Measurements from ENCODE around the gene CCDC47.

The CCDC47 gene

DNA sequence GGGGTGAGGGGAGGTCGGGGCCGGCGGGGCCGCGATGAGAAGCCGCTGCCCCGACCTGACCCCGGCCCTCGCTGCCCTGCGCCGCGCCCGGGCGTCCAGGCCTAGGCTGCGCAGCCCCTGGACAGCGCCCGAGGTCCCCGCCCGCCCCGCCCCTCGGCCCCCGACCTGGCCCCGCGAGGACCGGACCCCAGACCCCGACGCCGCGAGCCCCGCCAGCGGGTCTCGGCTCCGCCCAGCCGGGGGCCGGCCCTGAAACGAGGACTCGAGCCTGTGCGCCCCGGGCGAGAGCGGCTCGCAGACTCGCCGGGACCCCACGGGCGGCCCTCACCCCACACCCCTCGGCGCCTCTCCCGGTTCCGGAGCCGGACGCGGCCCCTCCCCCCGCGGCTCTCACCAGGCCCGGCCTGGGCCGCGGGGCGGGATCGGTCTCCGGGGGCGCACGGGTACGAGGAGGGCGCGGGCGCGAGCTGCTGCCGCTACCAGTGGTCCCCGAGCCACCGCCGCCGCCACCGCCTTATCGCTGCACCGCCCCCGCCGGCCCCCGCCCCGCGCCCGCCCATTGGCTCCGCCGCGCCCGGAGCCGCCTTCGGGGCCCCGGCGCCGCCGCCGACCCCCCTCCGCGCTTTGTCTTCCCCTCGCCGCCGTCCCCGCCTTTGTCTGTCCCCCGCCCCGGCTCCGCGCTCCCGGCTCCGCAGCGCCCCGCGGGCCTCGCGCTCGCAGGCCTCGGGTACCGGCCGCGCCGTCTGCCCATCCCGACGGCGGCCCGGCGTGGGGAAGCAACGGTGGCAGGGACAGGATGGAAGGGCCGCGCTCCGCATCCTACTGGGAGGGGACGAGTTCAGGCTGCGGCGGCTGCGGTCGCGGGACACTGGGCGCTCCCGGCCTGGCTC lies 73.5 kb downstream of the CCDC47 start, which contains the start of gene LIMD2:
TSS of gene LIMD2 (minus strand) at position 488 of the 890 bp plus-strand sequence. CDS start 827 bp downstream, outside the sequence.
- peak in 1 of 2 donors; percentile 81 for DNase-seq (ENCODE audit: low read depth in 2 of 2, low spot score in 1 of 2)

DNA sequence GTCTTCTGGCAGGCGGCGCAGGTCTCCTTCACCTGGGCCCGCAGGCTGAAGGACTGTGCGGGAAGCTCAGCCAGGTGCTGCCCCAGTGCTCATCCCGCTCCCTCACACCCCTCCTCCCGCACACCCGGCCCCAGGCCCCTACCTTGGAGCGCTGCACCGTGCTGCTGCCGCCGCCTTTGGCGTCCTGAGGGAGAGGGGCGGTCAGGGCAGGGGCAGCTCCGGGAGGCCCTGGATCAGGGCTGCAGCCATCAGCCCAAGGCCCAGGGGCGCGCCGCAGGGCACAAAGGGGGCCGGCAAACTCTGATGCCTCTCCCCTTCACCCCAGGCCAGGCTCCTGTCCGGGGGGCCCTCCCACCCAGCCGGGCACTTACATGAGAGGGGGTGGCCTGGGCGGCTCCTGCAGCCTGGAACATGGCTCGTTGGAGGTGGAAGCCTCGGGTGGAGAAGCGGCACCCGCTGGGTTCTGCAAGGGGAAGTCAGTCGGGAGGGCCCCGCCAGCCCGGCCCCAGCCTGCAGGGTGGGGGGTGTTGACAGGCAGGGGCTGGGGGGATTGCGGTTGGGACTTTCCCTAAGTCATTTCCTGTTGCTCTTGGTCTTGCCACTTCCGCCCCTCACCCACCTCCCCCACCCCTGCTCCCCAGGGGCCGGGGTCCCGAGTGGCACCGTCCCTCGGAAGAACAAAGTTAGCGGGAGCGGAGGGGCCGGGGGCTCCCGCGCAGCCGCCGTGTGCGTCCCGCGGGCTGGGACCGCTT lies 74.3 kb downstream of the CCDC47 start:
- DNase-seq (ENCODE audit: low read depth in 2 of 2, low spot score in 1 of 2): peak; percentile 79 to 80

DNA sequence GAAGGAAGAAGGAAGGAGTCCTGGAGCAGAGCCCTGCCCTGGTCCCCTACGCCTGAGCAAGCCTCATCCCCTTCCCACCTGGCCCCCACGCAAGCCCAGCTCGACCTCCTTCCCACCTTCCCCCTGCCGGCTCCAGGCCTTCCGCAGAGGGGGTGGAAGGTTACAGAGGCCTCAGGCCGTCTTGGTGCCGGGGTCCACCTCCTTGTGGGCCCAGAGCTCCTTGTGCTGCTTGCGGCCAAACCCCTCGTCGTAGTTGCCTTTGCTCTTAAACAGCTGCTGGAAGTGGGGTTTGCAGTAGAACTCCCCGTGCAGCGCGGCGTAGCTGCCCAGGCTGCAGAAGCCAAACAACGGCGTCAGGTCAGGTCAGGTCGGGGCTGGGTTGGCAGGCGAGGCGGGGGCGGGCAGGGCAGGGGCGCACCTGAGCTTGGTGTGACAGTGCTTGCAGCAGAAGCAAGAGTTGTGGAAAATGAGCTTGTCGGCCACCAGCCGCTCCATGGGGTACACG lies 75.0 kb downstream of the CCDC47 start:
- no peak for DNase-seq (ENCODE audit: low read depth in 2 of 2, low spot score in 1 of 2)

DNA sequence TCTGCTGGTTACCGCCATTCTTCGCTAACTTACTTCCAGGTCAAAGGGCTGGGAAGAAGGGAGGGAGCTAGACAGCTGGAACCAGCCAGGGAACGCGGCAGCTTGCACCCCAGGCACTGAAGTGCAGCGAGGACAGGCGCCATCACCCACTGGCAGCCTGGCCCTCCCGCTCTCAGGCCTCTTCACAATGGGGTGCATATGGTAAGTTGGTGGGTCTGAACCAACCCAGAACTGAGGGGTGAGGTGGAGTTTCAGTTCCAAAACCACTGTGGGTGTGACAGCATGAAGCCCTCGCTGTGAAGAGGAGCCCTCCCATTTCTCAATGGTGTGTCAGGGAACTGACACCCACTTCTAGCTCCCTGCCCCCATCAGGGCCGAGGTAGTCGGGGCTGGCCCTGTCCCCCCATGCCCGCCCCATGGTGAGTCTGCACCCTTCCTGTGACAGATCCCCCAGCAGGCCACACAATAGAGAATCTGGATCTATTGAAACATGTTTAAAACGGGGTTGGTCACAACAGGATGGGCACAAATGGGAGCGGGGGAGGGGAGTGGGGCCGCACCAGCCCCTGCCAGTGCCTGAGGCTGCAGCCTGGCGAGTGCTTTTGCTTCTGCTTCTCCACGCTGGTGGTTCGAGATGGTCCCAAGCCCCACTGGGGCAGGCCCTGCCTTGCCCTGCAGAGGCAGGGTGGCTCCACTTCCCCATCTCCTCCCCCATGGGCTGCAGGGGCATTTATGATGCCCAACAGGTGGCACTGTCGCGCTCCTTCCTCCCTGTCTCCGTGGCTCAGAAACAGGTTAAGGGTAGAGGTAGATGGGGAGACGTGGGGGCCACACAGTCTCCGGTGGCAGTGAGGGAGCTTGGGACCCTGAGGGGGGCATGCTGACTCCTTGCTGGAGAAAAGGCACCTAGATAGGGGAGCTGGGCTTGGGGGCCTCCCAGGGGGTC lies 75.8 kb downstream of the CCDC47 start:
- peak in 1 of 2 donors; percentile 69 for DNase-seq (ENCODE audit: low read depth in 2 of 2, low spot score in 1 of 2)

DNA sequence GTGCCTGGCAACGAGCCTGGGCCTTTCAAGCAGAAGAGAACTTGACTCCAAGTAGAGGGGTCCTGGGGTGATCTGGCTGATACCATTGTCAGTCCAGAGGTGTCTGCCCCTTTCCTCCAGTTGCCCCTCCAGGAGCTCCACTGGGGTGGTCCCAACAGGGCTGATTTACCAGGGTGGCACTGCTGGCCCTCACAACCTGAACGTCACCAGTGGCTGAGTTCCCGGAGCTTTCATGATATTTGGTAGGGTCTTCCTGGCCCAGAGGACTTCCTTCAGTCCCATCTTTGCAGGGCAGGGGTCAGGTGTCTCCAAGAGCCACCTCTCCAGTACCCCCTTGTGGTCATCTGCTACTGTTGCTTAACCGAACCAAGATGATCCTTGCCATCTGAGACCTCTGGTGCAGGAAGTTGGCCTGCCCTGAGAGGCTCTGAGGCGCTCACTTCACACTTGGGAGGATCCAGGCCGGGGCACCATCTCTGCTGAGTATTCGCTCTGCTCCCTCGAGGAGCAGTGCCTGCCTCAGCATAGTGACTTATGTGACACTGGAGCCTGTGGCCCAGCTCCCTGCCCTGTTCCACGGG lies 76.9 kb downstream of the CCDC47 start:
- no peak for DNase-seq (ENCODE audit: low read depth in 2 of 2, low spot score in 1 of 2)

DNA sequence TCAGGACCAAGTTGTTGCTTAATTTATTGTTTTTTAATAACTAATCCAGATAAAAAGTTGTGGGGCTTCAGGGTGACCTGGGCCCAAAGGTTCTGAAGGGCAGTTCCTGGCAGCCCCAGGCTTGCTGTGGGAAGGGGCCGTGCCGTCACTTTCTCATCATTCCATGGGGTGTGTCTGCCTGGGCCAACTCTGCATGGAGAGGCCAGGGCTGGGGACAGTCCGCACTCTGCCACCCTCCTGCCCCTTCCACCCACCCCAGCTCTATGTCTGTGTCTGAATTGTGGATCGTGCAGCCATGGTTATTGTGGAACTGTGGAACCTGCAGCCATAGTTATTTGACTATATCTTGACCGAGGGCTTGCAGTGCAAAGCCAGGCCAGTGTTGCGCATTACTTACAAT lies 77.5 kb downstream of the CCDC47 start:
- no peak for DNase-seq (ENCODE audit: low read depth in 2 of 2, low spot score in 1 of 2)
